CD8-positive, alpha-beta memory T cell (primary cell): ENCODE data around the gene HAT1. TPM values are rescaled to one million over a fixed set of nuclear protein-coding genes. Genes with fewer than 3 reads are reported as not detected.

ENCODE experiments used
- CTCF ChIA-PET: fragments of 350-600 bp; sonication (Branson Sonifier 250); formaldehyde crosslinking; loops from one replicate; lab custom pipeline; 2021; ENCODE audit warnings: antibody characterized with exemption; lab: Charles Lee
- POLR2A ChIA-PET: fragments of 350-600 bp; sonication (Branson Sonifier 250); formaldehyde crosslinking; loops from one replicate; lab custom pipeline; 2021; ENCODE audit warnings: antibody characterized with exemption; lab: Charles Lee
- DNase-seq, 5 donors: peaks; one replicate each; pipeline versions ENCODE4 v3.0.0 to v3.0.0-alpha.2; 2020 to 2022; ENCODE audit warnings: mixed read lengths in 1 of 5
- H3K27ac ChIP-seq: one replicate; pipeline ENCODE4 v1.7.0; 2013; ENCODE audit warnings: low read depth, mild to moderate bottlenecking, low read length, moderate library complexity
- H3K27me3 ChIP-seq: 2 replicates; pipeline ENCODE4 v1.7.0; 2013; ENCODE audit warnings: low read length, mild to moderate bottlenecking; ENCODE audit not compliant: insufficient read depth, poor library complexity, severe bottlenecking
- H3K36me3 ChIP-seq: 2 replicates; pipeline ENCODE4 v1.7.0; 2013; ENCODE audit warnings: mild to moderate bottlenecking, low read length, moderate library complexity; ENCODE audit not compliant: insufficient read depth
- H3K4me1 ChIP-seq: 2 replicates; pipeline ENCODE4 v1.7.0; 2013; ENCODE audit warnings: mild to moderate bottlenecking, low read length, moderate library complexity; ENCODE audit not compliant: insufficient read depth
- H3K4me3 ChIP-seq: 2 replicates; pipeline ENCODE4 v1.7.0; 2013; ENCODE audit warnings: mild to moderate bottlenecking, low read length
- H3K9me3 ChIP-seq: 2 replicates; pipeline ENCODE4 v1.7.0; 2013; ENCODE audit warnings: mild to moderate bottlenecking, low read length
- H3K27ac Mint-ChIP-seq, 8 donors: one replicate each; pipeline ENCODE4 v1.8.0; 2020 to 2021; ENCODE audit warnings: mixed read lengths in 8 of 8, mild to moderate bottlenecking in 6 of 8, inconsistent platforms in 3 of 8, moderate library complexity in 3 of 8
- H3K27me3 Mint-ChIP-seq, 2 donors: one replicate each; pipeline ENCODE4 v1.8.0; 2020 to 2021; ENCODE audit warnings: mixed read lengths in 2 of 2, mild to moderate bottlenecking in 1 of 2, moderate library complexity in 1 of 2
- H3K36me3 Mint-ChIP-seq, 3 donors: one replicate each; pipeline ENCODE4 v1.8.0; 2020 to 2021; ENCODE audit warnings: mixed read lengths in 3 of 3, inconsistent platforms in 1 of 3, mild to moderate bottlenecking in 1 of 3
- H3K4me1 Mint-ChIP-seq, 3 donors: one replicate each; pipeline ENCODE4 v1.8.0; 2020 to 2021; ENCODE audit warnings: mixed read lengths in 3 of 3, inconsistent platforms in 1 of 3, mild to moderate bottlenecking in 1 of 3
- H3K4me3 Mint-ChIP-seq, 7 donors: one replicate each; pipeline ENCODE4 v1.8.0; 2020 to 2021; ENCODE audit warnings: mixed read lengths in 7 of 7, mild to moderate bottlenecking in 6 of 7, moderate library complexity in 4 of 7, inconsistent platforms in 2 of 7
- H3K9me3 Mint-ChIP-seq, 5 donors: one replicate each; pipeline ENCODE4 v1.8.0; 2020 to 2022; ENCODE audit warnings: mixed read lengths in 5 of 5, mild to moderate bottlenecking in 3 of 5, moderate library complexity in 2 of 5, inconsistent platforms in 1 of 5
- polyA plus RNA-seq: library from polyadenylated mRNA; unstranded; fragments of 300-500 nt; fragmentation: Illumina TruSeq; gene quantifications from one replicate; pipeline ENCODE4 v1.2.3, GENCODE V29; 2021
- total RNA-seq, 2 experiments: library from RNA; stranded (reverse); gene quantifications; one replicate each; pipeline ENCODE4 v1.2.3, GENCODE V29; 2021

The HAT1 gene
- total and polyA plus RNA-seq, 3 experiments from 2014 or later: 65.6 to 88.7 (median 85.1) TPM

DNA sequence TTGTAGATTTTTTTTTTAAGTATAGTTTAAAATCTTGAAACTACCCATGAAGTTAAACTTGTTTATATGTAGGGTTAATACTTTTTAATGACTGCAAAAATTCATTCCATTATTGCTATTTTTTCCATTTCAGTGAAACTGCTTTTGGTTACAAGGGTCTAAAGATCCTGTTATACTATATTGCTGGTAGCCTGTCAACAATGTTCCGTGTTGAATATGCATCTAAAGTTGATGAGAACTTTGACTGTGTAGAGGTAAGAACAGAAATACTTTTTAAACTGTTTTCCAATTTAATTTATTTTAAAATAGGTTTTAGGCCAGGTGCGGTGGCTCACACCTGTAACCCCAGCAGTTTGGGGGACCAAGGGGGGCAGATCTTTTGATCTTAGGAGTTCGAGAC lies 30.5 kb downstream of the HAT1 start:
- Histone ChIP-seq H3K9me3 (no peaks in the 10 kb centered on the region), H3K4me3 (no peak overlapping the region), H3K36me3 (peaks cover 5% of the 10 kb centered on the region), H3K4me1 (peaks cover 10% of the 10 kb centered on the region), H3K27me3 (no peaks in the 10 kb centered on the region), H3K27ac (no peak overlapping the region)
- POLR2A ChIA-PET: no interaction called here
- DNase-seq: no peak
- Mint-ChIP-seq H3K27me3 (no peaks in the 10 kb centered on the region), H3K27ac (peak overlapping the region in 1 of 8 donors; percentile 82), H3K9me3 (no peaks in the 10 kb centered on the region), H3K4me1 (peaks cover 16 to 34% (median 30%) of the 10 kb centered on the region in 3 donors), H3K4me3 (no peak overlapping the region), H3K36me3 (peaks cover 4 to 49% (median 21%) of the 10 kb centered on the region in 3 donors)
- CTCF ChIA-PET: no interaction called here

- Mint-ChIP-seq H3K4me1 (peaks cover 23 to 44% (median 42%) of the 10 kb centered on the region in 3 donors), H3K27me3 (no peaks in the 10 kb centered on the region), H3K27ac (peak overlapping the region in 2 of 8 donors; percentile 13 to 75), H3K36me3 (peaks cover 4 to 40% (median 11%) of the 10 kb centered on the region in 3 donors), H3K4me3 (no peak overlapping the region), H3K9me3 (no peaks in the 10 kb centered on the region)
- no peaks in the 10 kb centered on the region for H3K27me3 ChIP-seq
- H3K27ac ChIP-seq: no peak overlapping the region
- peaks cover 10% of the 10 kb centered on the region for H3K4me1 ChIP-seq
- DNase-seq: no peak
- H3K9me3 ChIP-seq: no peaks in the 10 kb centered on the region
- POLR2A ChIA-PET: no interaction called here
- CTCF ChIA-PET: interaction anchor here (1.2 kb wide), 1 partner anchor 34 kb away, joined by 3 read pairs; the partner anchor contains the start of gene HAT1
- peaks cover 5% of the 10 kb centered on the region for H3K36me3 ChIP-seq
- no peak overlapping the region for H3K4me3 ChIP-seq
Observed at GRCh38 chr2:171956135-171956825, 34.0 kb downstream of the HAT1 start.

GRCh38 chr2:171957061-171957460 lies 34.8 kb downstream of the HAT1 start:
- Mint-ChIP-seq H3K27me3 (no peaks in the 10 kb centered on the region), H3K4me3 (no peak overlapping the region), H3K4me1 (peaks cover 23 to 44% (median 39%) of the 10 kb centered on the region in 3 donors), H3K36me3 (peaks cover 4 to 38% (median 11%) of the 10 kb centered on the region in 3 donors), H3K27ac (peak overlapping the region in 2 of 8 donors; percentile 55 to 75), H3K9me3 (no peaks in the 10 kb centered on the region)
- DNase-seq: no peak
- Histone ChIP-seq H3K27ac (no peak overlapping the region), H3K4me1 (peaks cover 10% of the 10 kb centered on the region), H3K27me3 (no peaks in the 10 kb centered on the region), H3K36me3 (peaks cover under 1% of the 10 kb centered on the region), H3K4me3 (no peak overlapping the region), H3K9me3 (no peaks in the 10 kb centered on the region)
- ChIA-PET POLR2A (no interaction called here), CTCF (interaction anchor here (1.2 kb wide), 1 partner anchor 35 kb away, joined by 3 read pairs; the partner anchor contains the start of gene HAT1)

- CTCF ChIA-PET: no interaction called here
- Mint-ChIP-seq H3K4me3 (no peak overlapping the region), H3K4me1 (peaks cover 28 to 49% (median 45%) of the 10 kb centered on the region in 3 donors), H3K27me3 (no peaks in the 10 kb centered on the region), H3K36me3 (peaks cover 4 to 32% (median 11%) of the 10 kb centered on the region in 3 donors), H3K9me3 (no peaks in the 10 kb centered on the region), H3K27ac (peak overlapping the region in 1 of 8 donors; percentile 21)
- no peak for DNase-seq
- Histone ChIP-seq H3K4me3 (no peak overlapping the region), H3K27ac (no peak overlapping the region), H3K4me1 (peaks cover 18% of the 10 kb centered on the region), H3K9me3 (no peaks in the 10 kb centered on the region), H3K36me3 (no peaks in the 10 kb centered on the region), H3K27me3 (no peaks in the 10 kb centered on the region)
- POLR2A ChIA-PET: no interaction called here
Observed at GRCh38 chr2:171958475-171958874, 36.2 kb downstream of the HAT1 start.

DNA sequence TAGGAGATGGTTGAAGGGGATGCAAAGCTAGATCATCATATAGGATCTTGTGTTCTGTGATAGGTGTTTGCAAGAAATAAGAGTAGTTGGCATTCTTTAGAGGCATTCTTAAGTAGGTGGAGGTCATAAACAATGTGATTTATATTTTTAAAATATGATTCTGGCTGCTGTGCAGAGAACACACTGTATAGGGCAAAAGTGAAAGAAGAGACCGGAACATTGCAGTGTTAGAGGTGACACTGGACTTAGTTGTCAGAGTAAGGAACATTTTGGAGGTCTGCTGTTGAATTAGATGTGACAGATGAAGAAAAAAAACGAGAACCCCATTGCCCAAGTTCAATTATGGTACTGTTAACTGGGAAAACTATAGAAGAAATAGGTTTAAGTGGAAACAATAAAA lies 37.7 kb downstream of the HAT1 start:
- ChIA-PET CTCF (no interaction called here), POLR2A (no interaction called here)
- DNase-seq: no peak
- peaks cover 0 to 29% (median 4%) of the 10 kb centered on the region in 3 donors for H3K36me3 Mint-ChIP-seq
- H3K27ac ChIP-seq: no peak overlapping the region
- peaks cover 12% of the 10 kb centered on the region for H3K4me1 ChIP-seq
- H3K4me3 ChIP-seq: no peak overlapping the region
- H3K27me3 Mint-ChIP-seq: no peaks in the 10 kb centered on the region
- no peaks in the 10 kb centered on the region for H3K27me3 ChIP-seq
- H3K4me3 Mint-ChIP-seq: no peak overlapping the region
- no peaks in the 10 kb centered on the region for H3K9me3 Mint-ChIP-seq
- no peaks in the 10 kb centered on the region for H3K36me3 ChIP-seq
- H3K27ac Mint-ChIP-seq: peak overlapping the region in 1 of 8 donors; percentile 38
- no peaks in the 10 kb centered on the region for H3K9me3 ChIP-seq
- H3K4me1 Mint-ChIP-seq: peaks cover 25 to 52% (median 48%) of the 10 kb centered on the region in 3 donors

DNA sequence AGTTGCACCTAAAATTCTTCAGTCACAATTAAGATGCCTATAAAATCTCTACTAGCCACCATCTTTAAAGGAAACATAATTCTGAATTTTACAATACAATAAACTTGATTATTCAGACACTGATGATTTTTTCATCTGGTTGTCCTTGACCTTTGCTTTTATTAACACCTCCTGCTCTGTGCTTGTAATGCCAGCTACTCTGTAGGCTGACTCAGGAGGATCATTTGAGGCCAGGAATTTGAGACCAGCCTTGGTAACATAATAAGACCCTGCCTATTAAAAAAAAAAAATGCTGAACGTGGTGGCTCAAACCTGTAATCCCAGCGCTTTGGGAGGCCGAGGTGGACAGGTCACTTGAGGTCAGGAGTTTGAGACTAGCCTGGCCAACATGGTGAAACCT lies 38.3 kb downstream of the HAT1 start:
- DNase-seq: no peak
- ChIA-PET CTCF (no interaction called here), POLR2A (no interaction called here)
- H3K27ac Mint-ChIP-seq: no peak overlapping the region
- Histone ChIP-seq H3K9me3 (no peaks in the 10 kb centered on the region), H3K36me3 (no peaks in the 10 kb centered on the region), H3K4me1 (peaks cover 10% of the 10 kb centered on the region), H3K27me3 (no peaks in the 10 kb centered on the region), H3K27ac (no peak overlapping the region), H3K4me3 (no peak overlapping the region)
- no peaks in the 10 kb centered on the region for H3K27me3 Mint-ChIP-seq
- H3K4me3 Mint-ChIP-seq: no peak overlapping the region
- peaks cover 26 to 55% (median 49%) of the 10 kb centered on the region in 3 donors for H3K4me1 Mint-ChIP-seq
- H3K9me3 Mint-ChIP-seq: no peaks in the 10 kb centered on the region
- H3K36me3 Mint-ChIP-seq: peaks cover 0 to 28% (median 2%) of the 10 kb centered on the region in 3 donors

GRCh38 chr2:171963198-171963597 lies 40.9 kb downstream of the HAT1 start:
- no peak overlapping the region for H3K4me3 ChIP-seq
- DNase-seq: no peak
- ChIA-PET CTCF (no interaction called here), POLR2A (no interaction called here)
- Mint-ChIP-seq H3K27ac (no peak overlapping the region), H3K4me1 (peaks cover 28 to 52% (median 43%) of the 10 kb centered on the region in 3 donors), H3K4me3 (no peak overlapping the region), H3K27me3 (no peaks in the 10 kb centered on the region), H3K9me3 (no peaks in the 10 kb centered on the region), H3K36me3 (peaks cover 6 to 38% (median 12%) of the 10 kb centered on the region in 3 donors)
- H3K4me1 ChIP-seq: peaks cover 10% of the 10 kb centered on the region
- no peaks in the 10 kb centered on the region for H3K9me3 ChIP-seq
- H3K27ac ChIP-seq: no peak overlapping the region
- peaks cover 7% of the 10 kb centered on the region for H3K36me3 ChIP-seq
- no peaks in the 10 kb centered on the region for H3K27me3 ChIP-seq

- peaks cover 10% of the 10 kb centered on the region for H3K4me1 ChIP-seq
- Mint-ChIP-seq H3K9me3 (no peaks in the 10 kb centered on the region), H3K36me3 (peaks cover 6 to 46% (median 12%) of the 10 kb centered on the region in 3 donors), H3K4me1 (peaks cover 26 to 51% (median 40%) of the 10 kb centered on the region in 3 donors), H3K4me3 (no peak overlapping the region), H3K27ac (peak overlapping the region in 1 of 8 donors; percentile 21), H3K27me3 (no peaks in the 10 kb centered on the region)
- CTCF ChIA-PET: no interaction called here
- no peak overlapping the region for H3K4me3 ChIP-seq
- POLR2A ChIA-PET: no interaction called here
- no peaks in the 10 kb centered on the region for H3K9me3 ChIP-seq
- H3K27ac ChIP-seq: no peak overlapping the region
- H3K27me3 ChIP-seq: no peaks in the 10 kb centered on the region
- peaks cover 7% of the 10 kb centered on the region for H3K36me3 ChIP-seq
- DNase-seq: no peak
Observed at GRCh38 chr2:171964308-171964707, 42.0 kb downstream of the HAT1 start.
